WI38 (cell line): ENCODE results near the gene TMEM239.
"Not testable (repeated sequence)": the region's sequence is repeated elsewhere in the genome, so short reads cannot be mapped to it uniquely, and the experiment has no call there.

Experiments
- H3K4me3 ChIP-seq: 2 replicates; pipeline ENCODE4 v1.5.1; 2011; ENCODE audit warnings: low read depth, mild to moderate bottlenecking, control low read depth, low read length
- TF ChIP-seq, protein P1 (sequence below): IDR thresholded peaks from 2 replicates; pipeline ENCODE4 v1.5.1; 2012; ENCODE audit warnings: low read depth, mild to moderate bottlenecking, control low read depth, low read length

The TMEM239 gene

GRCh38 chr20:2816030-2816582 is at the start of gene TMEM239:
TMEM239 (plus strand) TSS chr20:2816364; CDS start chr20:2816555, 191 bp downstream.
- TF ChIP-seq, protein P1, sequence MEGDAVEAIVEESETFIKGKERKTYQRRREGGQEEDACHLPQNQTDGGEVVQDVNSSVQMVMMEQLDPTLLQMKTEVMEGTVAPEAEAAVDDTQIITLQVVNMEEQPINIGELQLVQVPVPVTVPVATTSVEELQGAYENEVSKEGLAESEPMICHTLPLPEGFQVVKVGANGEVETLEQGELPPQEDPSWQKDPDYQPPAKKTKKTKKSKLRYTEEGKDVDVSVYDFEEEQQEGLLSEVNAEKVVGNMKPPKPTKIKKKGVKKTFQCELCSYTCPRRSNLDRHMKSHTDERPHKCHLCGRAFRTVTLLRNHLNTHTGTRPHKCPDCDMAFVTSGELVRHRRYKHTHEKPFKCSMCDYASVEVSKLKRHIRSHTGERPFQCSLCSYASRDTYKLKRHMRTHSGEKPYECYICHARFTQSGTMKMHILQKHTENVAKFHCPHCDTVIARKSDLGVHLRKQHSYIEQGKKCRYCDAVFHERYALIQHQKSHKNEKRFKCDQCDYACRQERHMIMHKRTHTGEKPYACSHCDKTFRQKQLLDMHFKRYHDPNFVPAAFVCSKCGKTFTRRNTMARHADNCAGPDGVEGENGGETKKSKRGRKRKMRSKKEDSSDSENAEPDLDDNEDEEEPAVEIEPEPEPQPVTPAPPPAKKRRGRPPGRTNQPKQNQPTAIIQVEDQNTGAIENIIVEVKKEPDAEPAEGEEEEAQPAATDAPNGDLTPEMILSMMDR: no peak
- no peak within 1 kb of the TSS for H3K4me3 ChIP-seq

DNA sequence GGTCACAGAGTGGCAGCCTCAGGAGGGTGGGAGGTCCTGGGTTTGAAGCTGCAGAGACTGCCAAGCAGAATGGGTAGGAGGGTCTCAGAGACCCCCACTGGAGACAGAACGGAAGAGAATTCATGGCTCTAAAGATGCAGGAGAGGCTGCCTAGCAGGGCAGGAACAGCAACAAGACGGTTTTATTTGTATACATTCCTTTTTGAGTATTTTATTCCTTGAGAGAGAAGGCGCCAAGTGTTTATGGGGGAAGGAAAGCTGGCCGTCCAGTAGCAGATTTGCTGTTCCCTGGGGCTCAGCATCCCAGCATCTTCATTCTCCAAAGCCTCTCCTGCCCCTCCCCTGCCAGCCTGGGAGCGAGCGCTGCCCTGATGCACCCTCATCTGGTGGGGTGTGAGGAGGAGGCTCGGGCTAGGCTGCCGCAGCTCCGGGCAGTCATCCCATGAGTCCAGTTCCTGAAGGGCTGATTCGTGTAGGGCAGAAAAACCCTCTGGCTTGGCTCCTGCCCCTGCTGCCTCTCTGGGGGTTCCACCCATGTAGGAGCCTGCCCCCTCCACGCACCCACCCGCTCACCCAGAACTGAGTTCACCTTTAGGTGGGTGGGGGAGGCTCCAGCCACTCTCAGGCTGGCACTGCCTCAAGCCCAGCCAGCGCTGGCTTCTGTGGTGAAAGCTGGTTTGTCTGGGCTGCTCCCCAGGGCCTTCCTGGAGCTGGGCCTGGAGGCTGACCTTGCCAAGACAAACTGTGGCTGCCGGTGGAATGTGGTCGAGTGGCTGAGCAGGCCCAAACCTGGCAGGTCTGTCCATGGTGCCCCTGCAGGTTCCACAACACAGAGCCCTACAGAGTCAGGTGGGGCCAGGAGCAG is 48.2 kb upstream of the TMEM239 start:
- H3K4me3 ChIP-seq: no peak overlapping the region
- TF ChIP-seq, protein P1: no peak

GRCh38 chr20:2768632-2769015 is 47.5 kb upstream of the TMEM239 start:
- no peak overlapping the region for H3K4me3 ChIP-seq
- TF ChIP-seq, protein P1: no peak

GRCh38 chr20:2770091-2770490 is 46.1 kb upstream of the TMEM239 start:
- H3K4me3 ChIP-seq: not testable (repeated sequence)

GRCh38 chr20:2771631-2772080 is 44.5 kb upstream of the TMEM239 start:
- H3K4me3 ChIP-seq: no peak overlapping the region
- TF ChIP-seq, protein P1: no peak

GRCh38 chr20:2773812-2774211 is 42.4 kb upstream of the TMEM239 start:
- TF ChIP-seq, protein P1: no peak
- no peak overlapping the region for H3K4me3 ChIP-seq

DNA sequence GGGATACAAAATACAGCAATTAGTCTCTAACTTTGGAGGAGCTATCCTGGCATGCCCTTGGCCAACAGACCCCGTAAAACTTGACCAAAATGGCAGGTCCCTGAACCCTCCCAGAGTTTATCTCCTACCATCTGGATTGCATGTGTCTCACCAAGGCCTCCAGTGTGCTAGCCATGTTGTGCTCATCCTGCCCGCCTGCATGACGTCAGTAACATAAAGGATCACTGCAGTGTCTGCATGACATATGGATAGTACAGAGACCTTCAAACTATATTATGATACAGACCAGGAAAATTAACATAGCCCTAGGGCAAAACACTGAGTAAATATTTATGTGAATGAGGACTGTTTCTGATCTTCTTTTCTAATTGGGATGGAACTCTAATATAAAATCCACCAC is 41.0 kb upstream of the TMEM239 start:
- H3K4me3 ChIP-seq: no peak overlapping the region
- TF ChIP-seq, protein P1: no peak
